GM18907 (cell line): ENCODE results near the gene ABCB9.
"Not testable (repeated sequence)": the region's sequence is repeated elsewhere in the genome, so short reads cannot be mapped to it uniquely, and the experiment has no call there.

Source experiments
- ATAC-seq: cut with Tn5 transposase; IDR thresholded peaks from one replicate; pipeline ENCODE4 v1.9.1; 2021; ENCODE audit warnings: mild to moderate bottlenecking, moderate library complexity; ENCODE audit not compliant: unreplicated experiment

ABCB9 gene

GRCh38 chr12:122903693-122904034, 62.6 kb downstream of the ABCB9 start:
- no peak for ATAC-seq

- no peak for ATAC-seq
These were observed 63.2 kb downstream of the ABCB9 start for GRCh38 chr12:122902854-122903692.

- ATAC-seq: no peak
These were observed 66.4 kb downstream of the ABCB9 start for GRCh38 chr12:122899887-122900286.

GRCh38 chr12:122896662-122897061, 69.6 kb downstream of the ABCB9 start:
- ATAC-seq: no peak

GRCh38 chr12:122895704-122896636, 70.3 kb downstream of the ABCB9 start, which contains the start of gene VPS37B:
Gene VPS37B, minus strand, starts transcription at chr12:122896124. Its CDS starts 62 bp downstream, at chr12:122896062.
- peak; percentile 55 for ATAC-seq

GRCh38 chr12:122895320-122895703, 71.0 kb downstream of the ABCB9 start:
- ATAC-seq: no peak

- no peak for ATAC-seq
These were observed 71.8 kb downstream of the ABCB9 start for GRCh38 chr12:122894193-122895121.

- ATAC-seq: no peak
These were observed 72.8 kb downstream of the ABCB9 start for GRCh38 chr12:122893208-122894153.

GRCh38 chr12:122892724-122893123, 73.5 kb downstream of the ABCB9 start:
- ATAC-seq: not testable (repeated sequence)

GRCh38 chr12:122891661-122892525, 74.4 kb downstream of the ABCB9 start:
- no peak for ATAC-seq

- no peak for ATAC-seq
These were observed 76.3 kb downstream of the ABCB9 start for GRCh38 chr12:122889761-122890520.

GRCh38 chr12:122888232-122888752, 78.0 kb downstream of the ABCB9 start:
- ATAC-seq: no peak

- peak; percentile 41 for ATAC-seq
These were observed 78.4 kb downstream of the ABCB9 start for GRCh38 chr12:122887819-122888212.

GRCh38 chr12:122886851-122887818, 79.1 kb downstream of the ABCB9 start:
- ATAC-seq: peak; percentile 79

GRCh38 chr12:122886161-122886560, 80.1 kb downstream of the ABCB9 start:
- no peak for ATAC-seq

- ATAC-seq: no peak
These were observed 81.4 kb downstream of the ABCB9 start for GRCh38 chr12:122884860-122885259.
